NCI-H2081 treated with DMSO at 0.1 percent for 48 hours (cell line): ENCODE data around the gene DHX29.

ENCODE experiments used
- DNase-seq: peaks from one replicate; lab custom pipeline; 2025; lab: John Stamatoyannopoulos, UW

DHX29 gene

DNA sequence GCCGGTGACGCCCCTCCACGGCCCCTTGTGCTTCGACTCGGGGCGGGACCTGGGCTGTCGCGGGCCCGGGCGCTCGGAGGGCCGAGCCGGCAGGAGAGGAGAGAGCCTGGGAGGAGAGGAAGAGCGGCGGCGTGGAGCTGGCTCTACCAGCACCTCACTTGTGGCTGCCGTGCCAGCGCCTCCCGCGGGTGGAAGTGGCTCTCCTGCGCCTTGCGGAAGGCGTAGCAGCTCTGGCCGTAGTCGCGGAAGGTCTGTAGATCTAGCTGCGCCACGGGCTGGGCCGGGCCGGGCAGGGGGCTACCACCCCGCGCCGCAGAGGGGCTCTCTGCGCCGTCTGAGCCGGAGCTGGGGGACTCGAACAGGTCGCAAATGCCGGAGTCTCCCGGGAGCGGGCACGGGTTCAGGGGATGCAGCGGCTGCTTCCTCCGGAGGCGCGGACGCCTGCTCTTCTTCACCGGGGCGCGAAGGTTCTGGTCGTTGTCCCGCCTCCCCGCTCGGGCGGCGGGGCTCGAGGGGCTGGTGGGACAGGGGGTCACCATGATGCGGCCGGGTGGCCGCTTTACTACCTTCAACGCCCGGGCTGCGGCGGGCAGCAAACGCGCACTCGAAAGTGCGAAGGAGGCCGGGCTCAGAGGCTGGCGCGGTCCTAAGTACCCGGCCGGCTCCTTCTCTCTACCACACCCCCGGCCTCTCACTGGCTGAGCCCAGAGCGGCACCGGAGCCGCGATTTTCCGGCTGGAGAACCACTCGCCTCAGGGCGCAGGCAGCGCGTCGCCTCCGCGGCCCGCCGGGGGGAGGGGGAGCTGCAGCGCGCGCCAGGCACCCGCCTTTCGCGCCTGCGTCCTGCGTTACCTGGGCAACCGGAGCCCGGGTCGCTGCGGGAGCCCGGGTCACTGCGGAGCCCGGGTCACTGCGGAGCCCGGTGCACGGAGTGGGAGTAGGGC, 74.2 kb downstream of the DHX29 start, which contains the start of gene CCNO:
Gene CCNO, minus strand, starts transcription at position 624 of the 944 bp plus-strand sequence. Its CDS starts 85 bp downstream, at position 539.
- peak; percentile 18 for DNase-seq

DNA sequence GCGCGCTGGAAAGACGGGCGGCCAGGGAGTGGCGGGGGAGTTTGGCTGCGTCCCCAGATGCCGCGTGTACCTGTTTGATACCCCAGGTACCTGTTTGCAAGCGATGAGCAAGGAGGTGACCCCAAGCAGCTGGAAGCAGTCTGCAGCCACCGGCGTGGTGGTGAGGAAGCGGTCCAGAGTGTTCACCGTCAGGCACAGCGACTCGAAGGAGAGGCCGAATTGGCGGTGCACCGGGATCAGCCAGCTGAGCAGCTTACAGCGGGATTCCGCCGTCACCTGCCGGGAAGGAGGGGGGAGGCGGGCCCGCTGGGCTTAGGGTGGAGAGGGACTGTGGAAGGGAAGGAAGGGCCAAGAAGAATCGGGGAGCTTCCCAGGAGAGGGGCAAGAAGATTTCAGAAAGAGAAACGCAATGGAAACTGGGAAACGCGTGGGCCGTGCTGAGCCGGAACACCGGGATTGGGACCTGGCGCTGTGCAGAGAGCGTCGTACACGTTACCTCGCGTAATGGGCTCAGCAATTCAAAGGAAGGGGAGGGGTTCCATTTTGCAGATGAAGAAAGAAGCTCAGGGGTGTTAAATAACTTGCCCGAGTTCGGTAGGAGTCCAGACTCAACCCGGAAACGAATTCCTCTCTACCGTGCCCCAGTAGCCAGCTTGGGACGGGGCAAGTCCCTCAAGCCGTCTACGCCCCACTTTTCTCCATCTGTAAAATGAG, 75.1 kb downstream of the DHX29 start:
- no peak for DNase-seq

DNA sequence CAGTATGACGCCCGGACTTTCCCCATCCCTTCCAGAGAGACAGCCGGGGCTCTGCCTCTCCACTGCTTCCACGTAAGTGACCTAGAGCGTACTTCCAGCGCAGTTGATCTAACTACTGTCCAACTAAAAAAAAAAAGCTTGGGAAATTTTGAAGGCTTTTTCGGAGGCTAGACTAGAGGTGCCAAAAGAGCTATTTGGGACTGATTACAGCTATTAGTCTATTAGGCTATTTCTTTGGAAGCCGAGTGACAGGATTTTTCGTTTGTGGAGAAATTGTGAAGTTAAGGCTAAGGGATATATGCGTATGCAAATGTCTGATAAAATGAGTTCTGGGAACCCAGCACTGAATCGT, 75.6 kb downstream of the DHX29 start:
- no peak for DNase-seq

DNA sequence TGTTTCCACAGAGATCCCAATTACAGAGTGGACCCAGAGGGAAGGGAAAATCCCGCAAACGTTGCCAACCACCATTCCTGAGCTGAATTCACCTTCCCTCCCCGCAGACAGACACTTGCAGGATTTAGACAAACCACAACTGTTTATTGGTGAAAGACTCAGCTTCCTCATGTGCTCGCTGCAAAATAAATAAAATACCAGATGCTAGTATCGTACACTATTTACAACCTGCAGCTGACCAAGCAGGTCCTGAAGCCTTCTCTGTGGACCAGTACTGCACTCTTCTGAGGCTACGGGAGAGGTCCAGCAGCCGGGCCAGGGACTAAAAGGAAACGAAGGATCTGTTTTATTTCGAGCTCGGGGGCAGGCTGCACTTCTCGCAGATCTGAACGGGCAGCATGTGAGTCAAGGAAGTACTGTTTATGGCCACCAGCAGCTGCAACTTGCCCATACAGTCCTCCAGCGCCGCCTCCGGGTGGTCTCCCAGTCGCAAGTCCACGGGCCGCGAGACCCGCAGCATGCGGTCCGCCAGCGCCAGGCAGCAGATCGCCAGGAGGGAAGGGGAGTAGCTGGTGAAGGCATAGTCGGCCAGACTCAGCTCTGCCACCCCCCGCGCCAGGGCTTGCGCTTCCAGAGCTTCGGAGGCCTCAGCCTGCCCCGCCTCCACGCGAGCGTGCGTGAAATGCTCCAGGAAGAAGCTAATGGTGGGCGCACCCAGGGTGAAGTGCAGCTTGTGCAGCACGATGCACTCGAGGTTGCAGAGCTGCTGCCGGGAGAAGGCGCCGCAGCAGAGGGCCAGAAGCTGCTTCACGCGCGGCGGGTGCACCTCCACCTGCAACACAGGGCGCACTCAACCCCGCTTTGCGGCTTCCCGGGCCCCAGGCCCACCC, 76.2 kb downstream of the DHX29 start:
- DNase-seq = no peak

DNA sequence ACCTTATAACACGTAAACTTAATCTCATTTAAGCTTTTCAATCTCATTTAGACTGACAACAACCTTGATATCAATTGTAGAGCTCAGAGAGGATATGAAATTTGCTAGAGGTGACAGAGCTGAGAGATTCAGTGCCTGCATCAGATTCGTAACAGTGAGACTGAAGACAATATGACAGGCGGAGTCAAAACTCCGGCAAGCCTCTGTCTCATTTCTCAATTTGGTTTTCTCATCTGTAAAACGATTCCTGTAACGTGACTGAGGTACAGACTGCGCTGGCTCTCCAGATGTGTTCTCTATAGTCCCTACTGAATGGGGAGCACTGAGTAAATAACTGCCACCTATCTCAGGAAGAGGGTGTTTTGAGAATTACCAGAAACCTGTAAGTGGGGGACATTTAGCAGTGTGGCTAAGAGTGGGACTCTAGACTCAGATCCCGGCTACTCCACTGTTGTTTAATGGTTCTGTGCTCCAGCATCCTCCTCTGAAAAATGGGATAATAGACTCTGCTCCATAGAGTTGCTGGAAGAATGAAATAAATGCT, 77.3 kb downstream of the DHX29 start:
- no peak for DNase-seq

DNA sequence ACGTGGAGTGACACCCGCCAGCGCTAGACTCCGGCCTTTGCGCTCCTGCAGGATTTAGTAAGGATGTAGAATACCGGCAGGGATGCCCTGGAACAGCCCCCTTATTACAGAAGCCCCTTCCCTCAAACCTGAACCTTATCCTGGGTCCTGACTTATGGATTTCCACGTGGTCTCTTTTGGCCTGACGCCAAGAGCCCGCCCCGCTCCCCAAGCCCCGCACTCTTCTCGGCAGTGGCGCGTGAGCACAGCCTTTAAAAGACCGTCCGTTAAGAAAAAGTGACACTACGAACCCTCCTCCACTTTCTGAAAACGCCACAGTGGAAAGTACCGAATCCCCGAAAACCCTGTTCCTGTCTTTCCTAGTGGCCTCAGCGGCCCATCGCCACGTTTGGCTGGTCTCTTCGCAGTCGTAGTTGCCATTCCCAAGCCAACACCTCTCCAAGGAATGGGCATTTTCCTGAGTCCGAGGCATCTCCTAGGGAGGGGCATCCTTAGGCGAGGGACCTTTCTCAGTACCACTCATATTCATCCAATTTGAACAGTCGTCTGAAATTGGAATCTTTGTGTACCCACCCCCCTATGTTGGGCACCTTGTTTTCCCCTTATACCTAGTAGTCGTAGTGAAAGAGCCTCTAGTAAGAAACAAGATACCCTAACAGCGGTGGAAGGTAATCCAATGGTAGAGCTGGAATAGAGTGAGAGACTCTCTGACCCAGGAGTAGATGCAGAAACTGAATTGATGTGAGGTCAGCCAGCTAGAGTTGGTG, 79.6 kb downstream of the DHX29 start:
- DNase-seq = no peak

DNA sequence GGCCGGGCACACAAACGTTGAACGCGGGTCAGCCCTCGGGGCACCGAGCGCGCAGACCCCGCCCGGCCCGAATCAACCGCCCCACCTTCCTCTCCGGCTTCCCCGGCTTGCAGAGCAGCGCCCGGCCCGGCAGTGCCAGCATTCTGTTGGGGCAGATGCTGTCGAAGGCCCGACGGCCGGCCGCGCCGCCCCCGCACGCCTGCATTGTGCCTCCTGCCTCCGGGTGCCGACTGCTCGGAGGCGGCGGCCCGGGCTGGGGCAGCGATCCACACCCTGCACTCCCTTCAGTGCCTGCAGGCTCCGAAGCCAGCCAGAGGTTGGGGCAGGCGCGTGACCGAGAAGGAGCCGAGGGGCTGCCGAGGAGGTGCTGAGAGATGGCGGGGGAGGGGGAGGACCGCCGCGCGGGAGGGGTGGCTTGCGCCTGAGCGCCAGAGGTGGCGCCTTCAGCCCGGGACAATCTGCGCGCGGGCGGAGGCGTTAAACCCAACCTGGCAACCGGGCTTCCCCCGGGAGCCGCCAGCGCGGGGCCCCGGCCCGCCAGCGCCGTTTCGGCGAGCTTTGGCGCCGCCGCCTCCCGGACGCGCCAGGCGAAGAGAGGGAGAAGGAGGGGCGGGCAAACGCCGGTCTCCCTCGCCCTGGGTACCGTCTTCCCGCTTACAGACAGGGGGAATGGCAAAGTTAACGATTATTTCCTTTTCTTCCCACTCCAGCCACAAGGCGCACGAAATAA, 80.4 kb downstream of the DHX29 start, which contains the start of gene MCIDAS:
Gene MCIDAS, minus strand, starts transcription at position 382 of the 730 bp plus-strand sequence. Its CDS starts 177 bp downstream, at position 205.
- no peak for DNase-seq

DNA sequence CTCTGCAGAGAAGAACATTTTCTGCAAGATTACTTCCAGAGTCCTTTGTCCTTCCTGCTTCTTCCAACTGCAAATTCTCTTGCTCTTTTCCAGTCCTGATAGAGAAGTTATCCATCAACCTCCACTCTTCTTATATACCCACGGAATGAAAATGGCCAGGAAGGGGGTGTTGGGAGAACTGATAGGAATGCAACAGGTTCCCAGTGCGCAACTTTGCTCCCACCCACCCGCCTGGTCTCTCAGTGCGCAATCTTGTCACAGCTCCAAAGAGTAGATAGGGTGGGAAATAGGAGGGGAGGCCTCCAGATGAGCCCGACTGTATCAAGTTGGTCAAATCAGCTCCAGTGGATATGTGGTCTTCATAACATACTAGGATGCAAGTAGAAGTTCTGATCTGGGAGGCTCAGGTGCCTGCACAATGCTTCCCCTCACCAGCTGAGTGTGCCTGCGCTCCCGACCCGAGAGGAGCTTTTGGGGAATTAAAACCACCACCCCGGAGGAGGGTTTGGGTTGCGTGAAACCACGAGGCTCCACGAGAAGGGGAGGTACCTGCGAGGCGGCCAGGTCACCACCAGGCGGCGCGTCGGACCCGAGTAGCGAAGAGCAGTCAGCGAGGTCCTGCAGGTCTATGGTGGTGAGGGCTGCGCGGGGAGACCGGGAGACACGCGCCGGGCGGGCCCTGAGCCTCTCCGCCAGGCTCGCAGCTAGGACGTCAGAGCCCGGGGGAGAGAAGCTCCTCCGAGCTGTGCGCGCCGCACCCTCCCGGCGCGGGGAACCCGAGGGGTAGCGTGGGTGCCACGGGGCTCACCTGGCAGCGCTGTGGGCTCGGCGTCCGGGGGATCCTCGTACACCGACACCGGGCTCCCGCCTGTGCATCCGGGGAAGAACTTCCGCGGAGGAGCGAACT, 81.2 kb downstream of the DHX29 start:
- DNase-seq = no peak

DNA sequence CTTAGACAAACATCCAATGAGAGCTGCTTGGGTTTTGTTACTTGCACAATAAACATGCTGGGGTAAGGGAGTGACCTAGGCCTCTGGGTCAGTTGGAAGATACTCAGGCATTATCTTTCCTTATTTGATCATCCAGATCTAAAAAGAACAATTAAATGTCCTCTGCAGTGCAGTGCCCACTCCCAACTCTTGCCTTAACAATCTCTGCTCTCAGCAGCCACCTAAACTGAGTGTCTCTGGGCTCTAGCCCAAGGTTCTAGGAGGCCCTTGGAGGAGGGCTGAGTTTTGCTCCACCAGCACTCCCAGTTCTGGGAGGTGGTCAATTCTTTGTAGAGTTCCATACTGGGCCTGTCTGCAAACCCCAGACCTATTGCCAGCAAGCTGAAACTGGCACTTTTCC, 82.1 kb downstream of the DHX29 start:
- DNase-seq = no peak

DNA sequence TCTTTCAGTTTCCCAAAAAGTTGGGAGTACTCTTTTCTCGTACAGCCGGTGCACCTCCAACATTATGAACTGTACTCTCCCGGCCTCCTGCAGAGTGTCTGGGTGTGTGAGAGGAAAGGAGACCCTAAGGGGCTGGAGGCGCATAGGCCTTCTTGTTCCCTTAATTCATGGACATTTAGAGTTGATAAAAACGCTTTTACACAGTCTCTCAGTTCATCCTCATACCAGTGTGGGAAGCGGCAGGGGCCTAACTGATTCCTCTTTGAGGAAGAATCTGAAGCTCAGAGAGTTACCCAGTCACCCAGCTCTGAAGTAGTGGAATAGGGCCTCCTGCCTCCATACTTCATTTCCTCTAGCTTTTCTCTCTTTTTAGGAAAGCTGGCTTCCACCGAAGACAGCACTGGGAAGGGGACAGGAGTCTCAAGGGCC, 83.7 kb downstream of the DHX29 start:
- DNase-seq = no peak

DNA sequence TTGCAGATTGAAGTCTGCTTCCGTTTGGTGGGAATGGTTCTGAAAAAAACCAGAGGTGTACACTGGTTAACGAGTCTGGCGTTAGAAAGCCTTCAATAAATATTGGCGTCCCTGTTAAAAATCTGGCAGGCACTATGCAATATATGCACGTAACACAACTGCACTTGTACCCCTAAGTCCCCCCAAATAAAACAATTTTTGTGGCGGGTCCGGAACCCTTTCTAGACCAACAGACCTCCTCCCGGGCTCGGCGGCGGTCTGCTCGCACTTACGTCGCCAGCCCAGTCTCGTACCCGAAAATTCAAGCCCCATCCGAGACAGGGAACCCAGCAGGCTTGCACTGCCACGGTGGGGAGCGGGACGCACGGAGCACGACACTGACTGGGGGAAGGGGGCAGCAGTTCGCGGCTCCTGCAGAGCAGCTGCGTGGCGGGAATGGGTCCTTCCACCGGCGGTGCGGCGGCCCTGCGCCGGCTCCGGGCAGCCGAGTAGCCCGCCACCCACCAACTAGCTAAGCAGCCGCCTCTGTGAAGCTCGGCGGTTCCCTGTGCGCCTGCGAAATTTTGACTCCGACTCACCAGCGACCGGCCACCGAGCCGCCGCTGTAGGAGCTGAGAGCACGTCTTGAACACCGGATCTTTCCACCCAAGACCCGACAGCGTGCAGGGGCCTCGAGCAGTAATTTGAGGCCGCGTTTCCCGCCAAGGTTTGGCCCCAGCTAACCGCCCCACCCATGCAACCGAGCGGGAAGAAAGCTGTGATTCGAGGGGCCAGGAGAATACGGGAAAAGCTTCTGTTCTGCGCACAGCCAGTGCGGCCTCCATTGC, 84.3 kb downstream of the DHX29 start:
- DNase-seq = no peak

DNA sequence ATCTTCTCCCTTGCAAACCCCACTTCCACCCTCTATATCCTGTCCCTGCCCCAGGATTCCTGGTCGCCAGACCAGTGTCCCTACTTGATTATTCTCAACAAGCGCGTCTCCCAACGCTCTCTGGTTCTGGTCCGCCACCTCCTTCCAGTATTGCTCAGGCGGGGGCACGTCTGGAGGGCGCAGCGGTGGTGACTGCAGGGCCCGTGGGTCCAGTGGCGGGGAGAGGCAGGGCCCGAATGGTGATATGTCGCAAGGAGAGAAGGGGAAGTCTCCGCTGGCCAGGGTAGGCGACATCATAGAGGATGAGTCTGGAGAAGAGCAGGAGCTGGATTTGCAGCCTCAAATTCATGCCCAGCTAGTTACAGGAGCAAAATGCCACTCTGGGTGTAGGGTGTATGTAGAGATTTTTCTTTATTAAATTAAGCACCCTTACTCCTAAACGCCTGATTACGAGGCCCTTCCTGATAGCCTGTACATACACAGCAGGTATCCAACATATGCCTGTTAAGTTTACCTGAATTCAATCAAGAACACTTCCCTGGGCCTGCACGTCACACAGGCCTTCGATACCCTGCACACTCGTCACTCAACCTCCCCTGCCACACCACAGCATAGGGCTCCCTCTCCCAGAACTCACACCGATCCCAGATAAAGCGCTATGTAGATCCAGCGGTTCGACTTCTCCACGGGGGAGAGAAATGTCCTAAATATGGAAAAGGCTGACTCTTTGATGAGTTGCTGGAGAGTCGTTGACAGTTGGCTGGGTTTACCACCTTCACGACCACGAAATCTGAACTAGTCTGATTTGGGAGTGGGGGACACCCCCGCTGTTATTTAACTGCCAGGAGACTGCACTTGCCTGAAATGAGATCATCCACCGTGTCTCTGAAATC, 85.2 kb downstream of the DHX29 start:
- no peak for DNase-seq

DNA sequence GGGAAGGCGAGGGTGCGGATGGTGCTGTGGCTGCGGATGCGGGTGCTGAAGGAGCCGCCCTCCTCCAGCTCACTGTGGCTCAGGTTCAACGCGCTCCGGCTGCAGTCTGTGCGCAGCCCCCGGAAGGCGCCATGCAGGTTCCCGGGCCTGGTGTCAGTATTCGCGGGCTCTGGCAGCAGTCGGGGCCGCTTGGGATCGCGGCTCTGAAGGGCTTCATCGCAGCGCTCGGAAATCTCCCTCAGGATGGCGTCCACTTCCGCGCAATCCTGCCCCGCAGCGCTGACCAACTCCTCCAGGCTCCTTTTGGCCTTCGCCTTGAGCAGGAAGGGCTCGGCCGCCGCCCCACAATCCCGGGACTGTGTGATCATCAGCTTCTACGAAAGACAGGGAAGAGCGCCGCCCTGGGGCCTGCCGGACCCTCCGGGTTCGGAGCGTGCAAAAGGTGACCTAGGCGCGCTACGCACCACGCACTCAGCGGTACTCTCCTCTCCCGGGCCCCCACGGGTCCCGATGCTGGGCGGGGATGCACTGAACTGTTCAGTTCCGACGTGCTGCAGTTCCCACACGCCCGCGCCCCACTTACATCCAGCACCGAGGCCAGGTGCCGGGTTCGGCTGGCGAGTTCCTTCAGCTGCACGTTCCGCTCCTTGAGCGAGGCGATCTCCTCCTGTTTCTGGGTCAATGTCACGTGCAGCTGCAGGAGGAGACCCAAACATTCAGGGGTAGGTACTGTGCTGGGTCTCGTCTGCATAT, 86.9 kb downstream of the DHX29 start:
- no peak for DNase-seq

DNA sequence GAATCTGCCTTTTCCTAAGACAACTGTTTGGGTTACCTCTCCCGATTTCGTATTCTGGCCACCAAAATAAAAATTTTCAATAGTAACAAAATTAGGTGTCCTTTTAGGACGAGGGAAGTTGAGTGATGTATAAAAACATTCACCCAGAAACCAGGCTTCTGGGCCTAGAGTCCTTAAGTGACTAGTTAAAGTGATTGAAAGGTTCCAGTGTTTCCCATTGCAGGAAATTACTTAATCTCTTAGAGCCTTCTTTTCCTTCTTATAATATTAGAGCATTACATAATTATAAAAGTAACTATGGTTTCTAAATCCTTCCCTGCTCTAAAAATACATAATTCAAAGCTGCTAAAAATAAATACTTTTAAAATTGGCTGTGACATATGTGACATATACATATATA, 87.7 kb downstream of the DHX29 start:
- no peak for DNase-seq

DNA sequence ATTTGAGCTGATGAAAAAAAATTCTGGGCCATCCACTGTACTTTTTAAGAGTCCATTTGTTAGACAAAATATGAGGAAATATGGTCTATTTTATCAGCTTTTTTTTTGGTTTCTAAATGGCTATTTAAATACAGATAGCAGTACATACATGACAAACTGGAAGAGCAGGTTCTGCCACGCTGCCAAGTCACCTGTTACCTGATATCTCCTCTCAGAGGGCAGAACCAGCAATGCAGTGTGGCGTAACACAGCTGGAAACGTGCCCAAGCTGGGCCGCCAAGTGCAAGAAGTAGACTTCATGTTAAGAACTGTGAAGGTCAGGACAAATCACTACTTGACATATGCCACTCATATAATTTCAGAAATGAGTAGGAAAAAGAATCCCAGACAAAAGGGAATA, 88.5 kb downstream of the DHX29 start:
- DNase-seq = no peak

DNA sequence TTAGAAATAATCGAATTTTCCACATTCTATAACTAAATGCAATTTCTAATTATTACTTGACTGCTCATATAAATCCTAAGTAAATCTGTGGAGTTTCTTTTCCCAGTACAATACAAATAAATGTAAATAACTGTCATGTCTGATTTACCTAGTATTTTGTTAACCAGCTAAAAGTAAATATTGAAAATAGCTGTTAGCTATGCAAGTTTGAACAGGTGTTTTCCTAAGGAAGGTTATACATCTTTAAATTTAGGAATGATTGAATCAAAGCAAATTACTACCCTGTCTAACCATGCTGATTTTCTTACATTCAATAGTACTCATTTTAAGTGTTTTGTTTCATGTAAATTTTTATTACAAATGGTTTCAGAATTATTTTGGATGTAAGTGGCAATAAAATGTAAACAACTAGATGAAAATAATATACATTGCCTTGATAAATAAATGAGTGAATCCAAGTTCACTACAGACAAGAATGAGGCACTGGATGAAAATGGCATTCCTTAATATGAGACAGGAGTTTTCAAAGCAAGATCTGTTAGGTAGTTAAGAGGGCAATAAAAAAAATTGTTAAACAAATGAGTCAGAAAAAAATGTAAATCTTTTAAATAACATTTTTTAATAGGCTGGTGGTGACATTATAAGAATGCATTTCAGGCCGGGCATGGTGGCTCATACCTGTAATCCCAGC, 96.2 kb downstream of the DHX29 start:
- DNase-seq = peak; percentile 21
